ENCODE data around the gene RFX1. TPM values are rescaled to one million over a fixed set of nuclear protein-coding genes. Genes with fewer than 3 reads are reported as not detected.

RFX1 gene
- total and polyA plus RNA-seq, 9 of the 15 experiments (the other 6 are each of a cell fraction or from before 2014, with no cell fraction given): 0.14 to 19.3 (median 1.2) TPM

GRCh38 chr19:13934785-13935109 is 71.4 kb downstream of the RFX1 start:
- Histone ChIP-seq H3K4me2 (ENCODE audit: insufficient read depth, low read length) (no peak overlapping the region), H3K27ac (ENCODE audit: extremely low read depth, low read depth, low read length) (no peak overlapping the region), H3K36me3 (ENCODE audit: control insufficient read depth, insufficient read depth, low read length) (peaks cover 10% of the 10 kb centered on the region; the same call in 1 of the 3 replicates), H3K4me3 (no peak overlapping the region), H3K4me1 (replicated peaks in 1 of 2; ENCODE audit: control insufficient read depth in 2 of 2, insufficient read depth in 2 of 2, low read length in 2 of 2) (peaks cover 0 to 59% of the 10 kb centered on the region in 2 experiments; a peak in 4 of 5 replicates), H3K9ac (ENCODE audit: insufficient read depth in 1 of 2, low read depth in 2 of 2, low read length in 2 of 2) (no peak overlapping the region), H3K9me3 (replicated peaks; ENCODE audit: control insufficient read depth, insufficient read depth, low read depth, low read length) (no peaks in the 10 kb centered on the region), H3K79me2 (ENCODE audit: control insufficient read depth, insufficient read depth, low read length) (no peaks in the 10 kb centered on the region), H3K9me1 (ENCODE audit: control insufficient read depth, insufficient read depth, low read length) (no peaks in the 10 kb centered on the region), H3K27me3 (ENCODE audit: control insufficient read depth in 2 of 2, insufficient read depth in 2 of 2, low read length in 2 of 2) (peaks cover 0 to 3% of the 10 kb centered on the region in 2 experiments; a peak in 2 of 5 replicates), H4K20me1 (replicated peaks; ENCODE audit: control insufficient read depth, insufficient read depth, low read length) (0 out of 2 replicates have a peak, but pooled peaks cover 4% of the 10 kb centered on the region), H2AFZ (ENCODE audit: low read depth, low read length) (no peak overlapping the region)
- POLR2A ChIA-PET: no interaction called here
- CTCF ChIA-PET (ENCODE audit: low intra/inter-chr PET ratio): no interaction called here
- in situ Hi-C loops (cut with MboI): no loop called here
- WGBS (ENCODE audit: insufficient coverage, low coverage, missing lambda C conversion rate): 3% methylated on average over 2 of the region's 2 CpGs
- intact Hi-C loops (cut with micrococcal nuclease): no loop called here
- ATAC-seq: no peak
- no peak for DNase-seq (ENCODE audit: extremely low read depth in 1 of 4, low spot score in 3 of 4)
- no peak for FAIRE-seq
- no TSS peak for BruUV-seq (replicated peaks)
- no peak for TF ChIP-seq KAT8 (IDR thresholded peaks at IDR 0.05; ENCODE audit: low read depth)
- TF ChIP-seq ZNF431 (CRISPR knock-in tag; IDR thresholded peaks at IDR 0.05): no peak
- no peak for TF ChIP-seq TAF15 (IDR thresholded peaks at IDR 0.05; ENCODE audit: low read depth, low read length)
- TF ChIP-seq ZNF253 (CRISPR knock-in tag; conservative IDR thresholded peaks at IDR 0.05): no peak
- peak; percentile 73; the same call in 1 of the 2 replicates for TF ChIP-seq MYNN (IDR thresholded peaks at IDR 0.05)
- TF ChIP-seq MYNN (CRISPR knock-in tag; IDR thresholded peaks at IDR 0.05): no peak
- TF ChIP-seq ZBTB43 (CRISPR knock-in tag; IDR thresholded peaks at IDR 0.05): peak; percentile 98
- no peak for TF ChIP-seq POLR3A (IDR thresholded peaks at IDR 0.05; ENCODE audit: borderline replicate concordance, extremely low read depth, insufficient read depth, insufficient read length)
- TF ChIP-seq KDM1A (IDR thresholded peaks at IDR 0.05): peak in 1 of 2 experiments; percentile 72; a peak in 1 of 4 replicates
- no peak for TF ChIP-seq SREBF1 (IDR thresholded peaks at IDR 0.05; ENCODE audit: borderline replicate concordance, low read depth, low read length)
- no peak for TF ChIP-seq ZNF518B (CRISPR knock-in tag; IDR thresholded peaks at IDR 0.05)
- TF ChIP-seq SIN3A (IDR thresholded peaks at IDR 0.05; ENCODE audit: borderline replicate concordance in 2 of 2, control insufficient read depth in 1 of 2, low read depth in 2 of 2, low read length in 2 of 2): no peak
